Measurements from ENCODE around the gene A1BG. TPM values are rescaled to one million over a fixed set of nuclear protein-coding genes. Genes with fewer than 3 reads are reported as not detected.

A1BG gene
- total RNA-seq, 1 experiment from 2014 or later: 1.2 TPM

- TF ChIP-seq REST (IDR thresholded peaks at IDR 0.05; ENCODE audit: low read depth): no peak
- no peak for TF ChIP-seq TCF7L2 (IDR thresholded peaks at IDR 0.05; ENCODE audit: borderline replicate concordance, extremely low read depth, insufficient read depth, insufficient read length)
- TF ChIP-seq FOSL1 (IDR thresholded peaks at IDR 0.05; ENCODE audit: low read depth): no peak
Measured at GRCh38 chr19:58357481-58358145, 4.3 kb upstream of the A1BG start (continued).

- no peak for DNase-seq (ENCODE audit: low read depth, low spot score)
- POLR2A ChIA-PET: no interaction called here
- Histone ChIP-seq H3K27me3 (ENCODE audit: insufficient read depth, low read length) (no peaks in the 10 kb centered on the region), H2AFZ (ENCODE audit: low read depth, low read length, poor library complexity, severe bottlenecking) (no peak overlapping the region), H3K4me2 (ENCODE audit: low read length) (no peak overlapping the region), H3K9ac (ENCODE audit: low read length) (no peak overlapping the region), H3K9me2 (ENCODE audit: insufficient read depth) (no peaks in the 10 kb centered on the region), H3K9me3 (ENCODE audit: control insufficient read depth in 1 of 2, insufficient read depth in 1 of 2, low read depth in 1 of 2, low read length in 2 of 2) (no peaks in the 10 kb centered on the region), H3K4me3 (replicated peaks in 1 of 2; ENCODE audit: low read depth in 1 of 2, low read length in 2 of 2) (no peak overlapping the region), H4K20me1 (ENCODE audit: insufficient read depth) (no peaks in the 10 kb centered on the region), H3K36me3 (ENCODE audit: control insufficient read depth in 1 of 2, insufficient read depth in 2 of 2, low read length in 2 of 2) (no peaks in the 10 kb centered on the region), H3K27ac (ENCODE audit: low read depth, low read length) (no peak overlapping the region), H3K79me2 (ENCODE audit: insufficient read depth, low read length) (0 out of 2 replicates have a peak, but pooled peaks cover 3% of the 10 kb centered on the region), H3K4me1 (ENCODE audit: control insufficient read depth in 1 of 2, insufficient read depth in 2 of 2, low read length in 2 of 2) (peaks cover 6 to 10% of the 10 kb centered on the region in 2 experiments; a peak in 3 of 4 replicates)
- intact Hi-C loops (cut with micrococcal nuclease): no loop called here
- ATAC-seq: no peak
- RAD21 ChIA-PET (ENCODE audit: low non-redundant PET in 1 of 2, low total read pairs in 2 of 2, uncharacterized antibody in 2 of 2, unreplicated experiment in 2 of 2): no interaction called here
- no TSS peak for BruUV-seq (replicated peaks)
- CTCF ChIA-PET: no interaction called here
- TF ChIP-seq MAX (IDR thresholded peaks at IDR 0.05) (no peak), SIN3A (IDR thresholded peaks at IDR 0.05; ENCODE audit: low read depth) (no peak), TCF7L2 (IDR thresholded peaks at IDR 0.05; ENCODE audit: borderline replicate concordance, extremely low read depth, insufficient read depth, insufficient read length) (no peak), POLR2A (IDR thresholded peaks at IDR 0.05; ENCODE audit: borderline replicate concordance, extremely low read depth, insufficient read depth, insufficient read length) (no peak), FOSL1 (IDR thresholded peaks at IDR 0.05; ENCODE audit: low read depth) (no peak), ZNF274 (IDR thresholded peaks at IDR 0.05; ENCODE audit: low read depth, low read length) (no peak), SRF (IDR thresholded peaks at IDR 0.05; ENCODE audit: low read depth) (no peak), EZH2 (IDR thresholded peaks at IDR 0.05) (no peak), CTCF (IDR thresholded peaks at IDR 0.05 in 2 of 3, conservative IDR thresholded peaks at IDR 0.05 in 1 of 3; ENCODE audit: borderline replicate concordance in 1 of 3, insufficient read depth in 1 of 3, low read depth in 2 of 3, low read length in 2 of 3) (no peak), JUND (IDR thresholded peaks at IDR 0.05) (no peak), ZFX (IDR thresholded peaks at IDR 0.05) (no peak), SP1 (IDR thresholded peaks at IDR 0.05; ENCODE audit: low read depth) (no peak), ELF1 (IDR thresholded peaks at IDR 0.05; ENCODE audit: borderline replicate concordance, low read depth) (no peak), EZH2phosphoT487 (IDR thresholded peaks at IDR 0.05; ENCODE audit: borderline replicate concordance) (no peak), CBX3 (IDR thresholded peaks at IDR 0.05; ENCODE audit: low read depth) (no peak)
- TF ChIP-seq, protein P1, sequence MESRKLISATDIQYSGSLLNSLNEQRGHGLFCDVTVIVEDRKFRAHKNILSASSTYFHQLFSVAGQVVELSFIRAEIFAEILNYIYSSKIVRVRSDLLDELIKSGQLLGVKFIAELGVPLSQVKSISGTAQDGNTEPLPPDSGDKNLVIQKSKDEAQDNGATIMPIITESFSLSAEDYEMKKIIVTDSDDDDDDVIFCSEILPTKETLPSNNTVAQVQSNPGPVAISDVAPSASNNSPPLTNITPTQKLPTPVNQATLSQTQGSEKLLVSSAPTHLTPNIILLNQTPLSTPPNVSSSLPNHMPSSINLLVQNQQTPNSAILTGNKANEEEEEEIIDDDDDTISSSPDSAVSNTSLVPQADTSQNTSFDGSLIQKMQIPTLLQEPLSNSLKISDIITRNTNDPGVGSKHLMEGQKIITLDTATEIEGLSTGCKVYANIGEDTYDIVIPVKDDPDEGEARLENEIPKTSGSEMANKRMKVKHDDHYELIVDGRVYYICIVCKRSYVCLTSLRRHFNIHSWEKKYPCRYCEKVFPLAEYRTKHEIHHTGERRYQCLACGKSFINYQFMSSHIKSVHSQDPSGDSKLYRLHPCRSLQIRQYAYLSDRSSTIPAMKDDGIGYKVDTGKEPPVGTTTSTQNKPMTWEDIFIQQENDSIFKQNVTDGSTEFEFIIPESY (IDR thresholded peaks at IDR 0.05; ENCODE audit: extremely low read depth, insufficient replicate concordance, low read length): no peak
Measured at GRCh38 chr19:58356766-58357480, 3.6 kb upstream of the A1BG start.
